ENCODE data around the gene TEC. TPM values are rescaled to one million over a fixed set of nuclear protein-coding genes. Genes with fewer than 3 reads are reported as not detected.
A peak's percentile ranks its signal among the peaks of the same experiment; 100 is the strongest.

Gene TEC
- total RNA-seq, 6 experiments from 2014 or later = 1.5 to 4.2 (median 3.0) TPM

GRCh38 chr4:48195853-48196252, 73.8 kb downstream of the TEC start:
- 80% methylated on average over 2 of the region's 3 CpGs for WGBS (ENCODE audit: insufficient coverage, low coverage, low lambda C conversion rate, missing lambda C conversion rate)

DNA sequence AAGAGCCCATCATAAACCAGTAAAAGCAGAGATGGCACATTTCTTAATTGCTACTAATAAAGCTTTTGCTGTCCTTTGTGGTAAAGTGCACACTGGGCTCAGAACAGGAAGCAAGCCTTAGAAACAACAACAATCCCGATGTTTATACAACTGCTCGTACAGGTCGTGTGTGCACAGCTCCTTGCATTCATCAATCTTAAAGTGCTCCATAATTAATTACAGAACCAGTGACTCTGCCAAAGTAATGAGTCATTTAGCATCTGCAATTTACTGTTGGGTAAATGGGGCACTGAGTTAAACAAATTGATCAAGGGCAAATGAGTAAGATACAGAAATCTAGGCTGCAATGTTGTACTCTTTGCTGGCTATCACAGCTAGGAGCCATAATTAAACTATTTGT, 74.3 kb downstream of the TEC start:
- Histone ChIP-seq H3K27ac (no peak overlapping the region), H3K27me3 (no peaks in the 10 kb centered on the region), H3K36me3 (no peaks in the 10 kb centered on the region), H3K4me3 (no peak overlapping the region), H3K4me1 (no peaks in the 10 kb centered on the region), H3K9me3 (no peaks in the 10 kb centered on the region)
- TF ChIP-seq CTCF (IDR thresholded peaks at IDR 0.05) (no peak), POLR2A (IDR thresholded peaks at IDR 0.05) (no peak)
- intact Hi-C loops (cut with DNase I) = no loop called here
- WGBS (ENCODE audit: insufficient coverage, low coverage, low lambda C conversion rate, missing lambda C conversion rate) = 39% methylated on average over 3 of the region's 3 CpGs
- ATAC-seq = peak in 1 of 4 donors; percentile 23
- no peak for DNase-seq

More at GRCh38 chr4:48195853-48196252, 73.8 kb downstream of the TEC start:
- Histone ChIP-seq H3K4me3 (no peak overlapping the region), H3K27ac (no peak overlapping the region), H3K4me1 (no peaks in the 10 kb centered on the region), H3K36me3 (no peaks in the 10 kb centered on the region), H3K9me3 (no peaks in the 10 kb centered on the region), H3K27me3 (no peaks in the 10 kb centered on the region)
- ATAC-seq (no peak), DNase-seq (no peak)
- TF ChIP-seq CTCF (IDR thresholded peaks at IDR 0.05) (no peak), POLR2A (IDR thresholded peaks at IDR 0.05) (no peak)
- intact Hi-C loops (cut with DNase I) = no loop called here

GRCh38 chr4:48194971-48195370, 74.7 kb downstream of the TEC start:
- ATAC-seq = no peak
- 21% methylated on average over 1 of the region's 1 CpG for WGBS (ENCODE audit: insufficient coverage, low coverage, low lambda C conversion rate, missing lambda C conversion rate)
- H3K27ac ChIP-seq = no peak overlapping the region

GRCh38 chr4:48193921-48194468, 75.6 kb downstream of the TEC start:
- Histone ChIP-seq H3K27ac (no peak overlapping the region), H3K4me1 (no peaks in the 10 kb centered on the region), H3K27me3 (no peaks in the 10 kb centered on the region), H3K4me3 (no peak overlapping the region), H3K36me3 (no peaks in the 10 kb centered on the region), H3K9me3 (no peaks in the 10 kb centered on the region)
- intact Hi-C loops (cut with DNase I) = no loop called here
- ATAC-seq = no peak
- TF ChIP-seq POLR2A (IDR thresholded peaks at IDR 0.05) = no peak
- TF ChIP-seq CTCF (IDR thresholded peaks at IDR 0.05) = no peak
- WGBS (ENCODE audit: insufficient coverage, low coverage, low lambda C conversion rate, missing lambda C conversion rate) = 64% methylated on average over 3 of the region's 3 CpGs
- DNase-seq = no peak

More at GRCh38 chr4:48194971-48195370, 74.7 kb downstream of the TEC start:
- TF ChIP-seq CTCF (IDR thresholded peaks at IDR 0.05) (no peak), POLR2A (IDR thresholded peaks at IDR 0.05) (no peak)
- Histone ChIP-seq H3K36me3 (no peaks in the 10 kb centered on the region), H3K27me3 (no peaks in the 10 kb centered on the region), H3K9me3 (no peaks in the 10 kb centered on the region), H3K4me3 (no peak overlapping the region), H3K4me1 (no peaks in the 10 kb centered on the region)
- intact Hi-C loops (cut with DNase I) = no loop called here
- DNase-seq = no peak
